Measurements from ENCODE around the gene PLCB2.

- no peak for TF ChIP-seq CTCF (IDR thresholded peaks at IDR 0.05)
- no peak for TF ChIP-seq POLR2A (IDR thresholded peaks at IDR 0.05)
Measured at GRCh38 chr15:40310993-40311392, 3.3 kb upstream of the PLCB2 start.
